Germinal center (tissue), 1 donor: ENCODE data around the gene ZNF169.
"Not testable (repeated sequence)": the region's sequence is repeated elsewhere in the genome, so short reads cannot be mapped to it uniquely, and the experiment has no call there.

Experiments used
- DNase-seq: peaks from one replicate; pipeline ENCODE4 v3.0.0; 2012; ENCODE audit warnings: mixed read lengths, low spot score

Gene ZNF169

DNA sequence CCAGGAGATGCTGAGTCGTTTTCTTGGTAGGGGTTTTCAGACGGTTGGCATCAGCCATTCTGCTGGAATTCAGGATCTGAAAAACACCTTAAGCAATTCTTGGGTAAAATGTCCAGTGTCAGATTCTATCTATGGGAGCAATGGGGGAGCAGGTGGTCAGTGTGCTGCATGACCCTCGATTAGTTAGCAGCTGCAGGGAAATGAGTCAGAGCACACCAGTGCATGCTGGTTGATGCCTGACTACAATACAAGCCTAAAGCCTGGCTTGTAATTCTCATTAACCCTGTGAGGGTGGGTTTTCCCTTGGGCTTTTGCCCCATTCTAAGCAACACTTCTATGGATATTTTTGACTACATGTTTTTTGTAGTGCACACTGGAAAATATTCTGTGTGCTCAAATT is 89.7 kb downstream of the ZNF169 start:
- not testable (repeated sequence) for DNase-seq
